RWPE2 (cell line): Measurements from ENCODE around the gene KIAA1958.

Source experiments
- ATAC-seq: fragments of 200-7000 bp; cut with Tn5 transposase; 3 replicates; pipeline ENCODE4 v1.9.1; 2021; ENCODE audit warnings: low read depth
- DNase-seq: peaks from one replicate; pipeline ENCODE4 v3.0.0-alpha.2; 2020; ENCODE audit warnings: low spot score
- H3K27ac ChIP-seq: fragments of 450-650 bp; 2 replicates; pipeline ENCODE4 v1.5.1; 2017; ENCODE audit warnings: mild to moderate bottlenecking; ENCODE audit not compliant: poor library complexity, severe bottlenecking
- H3K27me3 ChIP-seq: fragments of 250-450 bp; sonication (Bioruptor Pico); 2 replicates; pipeline ENCODE4 v1.5.1; 2021; ENCODE audit warnings: mild to moderate bottlenecking, moderate library complexity; ENCODE audit not compliant: insufficient read depth, poor library complexity, severe bottlenecking
- H3K36me3 ChIP-seq: fragments of 250-450 bp; sonication (Bioruptor Pico); 2 replicates; pipeline ENCODE4 v1.5.1; 2020; ENCODE audit warnings: low read depth, mild to moderate bottlenecking, moderate library complexity
- H3K4me1 ChIP-seq: fragments of 250-450 bp; sonication (Bioruptor Pico); 2 replicates; pipeline ENCODE4 v1.5.1; 2021; ENCODE audit warnings: mild to moderate bottlenecking, moderate library complexity; ENCODE audit not compliant: insufficient read depth, poor library complexity, severe bottlenecking
- H3K4me3 ChIP-seq: fragments of 250-450 bp; sonication (Bioruptor Pico); 2 replicates; pipeline ENCODE4 v1.5.1; 2021; ENCODE audit warnings: mild to moderate bottlenecking, moderate library complexity; ENCODE audit not compliant: severe bottlenecking
- H3K9me3 ChIP-seq: fragments of 250-450 bp; sonication (Bioruptor Pico); 2 replicates; pipeline ENCODE4 v1.5.1; 2021; ENCODE audit warnings: mild to moderate bottlenecking, moderate library complexity; ENCODE audit not compliant: severe bottlenecking
- TF ChIP-seq, protein P1 (sequence below): fragments of 450-650 bp; IDR thresholded peaks from one replicate; pipeline ENCODE4 v1.5.1; 2017; ENCODE audit warnings: mild to moderate bottlenecking, moderate library complexity; ENCODE audit not compliant: poor library complexity, severe bottlenecking

The KIAA1958 gene

DNA sequence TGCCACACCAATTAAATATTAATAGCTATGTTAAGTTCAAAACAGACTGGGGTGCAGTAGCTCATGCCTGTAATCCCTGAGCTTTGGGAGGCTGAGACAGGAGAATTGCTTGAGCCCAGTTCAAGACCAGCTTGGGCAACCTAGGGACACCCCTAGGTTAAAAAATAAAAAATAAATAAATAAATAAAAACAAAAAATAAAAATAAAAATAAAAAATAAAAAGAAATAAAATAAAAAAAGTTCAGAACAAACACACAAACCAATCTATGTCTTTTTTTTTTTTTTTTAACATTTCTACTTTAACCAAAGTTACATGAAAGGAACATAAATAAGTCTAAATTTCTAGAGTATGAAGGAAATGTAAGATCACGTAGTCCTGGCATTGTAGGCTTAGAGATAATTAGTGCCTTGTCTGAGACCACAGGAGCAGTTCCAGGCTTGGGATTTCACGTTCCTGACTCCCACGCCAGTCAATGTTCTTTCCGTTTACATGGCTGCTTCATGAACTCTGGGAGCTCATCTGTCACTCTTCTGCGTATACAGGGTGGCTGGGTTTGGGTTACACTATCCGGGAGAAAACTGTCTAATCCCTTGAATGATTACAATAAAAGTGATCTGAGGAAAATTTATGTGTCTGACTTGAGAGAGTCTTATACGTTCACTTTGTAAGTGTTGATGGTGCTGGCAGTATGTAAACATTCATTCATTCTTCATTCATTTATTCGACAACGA is 85.2 kb downstream of the KIAA1958 start:
- no peak for DNase-seq
- H3K4me1 ChIP-seq: no peaks in the 10 kb centered on the region
- H3K36me3 ChIP-seq: no peaks in the 10 kb centered on the region
- H3K4me3 ChIP-seq: no peak overlapping the region
- no peaks in the 10 kb centered on the region for H3K27me3 ChIP-seq
- H3K27ac ChIP-seq: no peak overlapping the region
- no peak for ATAC-seq
- TF ChIP-seq, protein P1, sequence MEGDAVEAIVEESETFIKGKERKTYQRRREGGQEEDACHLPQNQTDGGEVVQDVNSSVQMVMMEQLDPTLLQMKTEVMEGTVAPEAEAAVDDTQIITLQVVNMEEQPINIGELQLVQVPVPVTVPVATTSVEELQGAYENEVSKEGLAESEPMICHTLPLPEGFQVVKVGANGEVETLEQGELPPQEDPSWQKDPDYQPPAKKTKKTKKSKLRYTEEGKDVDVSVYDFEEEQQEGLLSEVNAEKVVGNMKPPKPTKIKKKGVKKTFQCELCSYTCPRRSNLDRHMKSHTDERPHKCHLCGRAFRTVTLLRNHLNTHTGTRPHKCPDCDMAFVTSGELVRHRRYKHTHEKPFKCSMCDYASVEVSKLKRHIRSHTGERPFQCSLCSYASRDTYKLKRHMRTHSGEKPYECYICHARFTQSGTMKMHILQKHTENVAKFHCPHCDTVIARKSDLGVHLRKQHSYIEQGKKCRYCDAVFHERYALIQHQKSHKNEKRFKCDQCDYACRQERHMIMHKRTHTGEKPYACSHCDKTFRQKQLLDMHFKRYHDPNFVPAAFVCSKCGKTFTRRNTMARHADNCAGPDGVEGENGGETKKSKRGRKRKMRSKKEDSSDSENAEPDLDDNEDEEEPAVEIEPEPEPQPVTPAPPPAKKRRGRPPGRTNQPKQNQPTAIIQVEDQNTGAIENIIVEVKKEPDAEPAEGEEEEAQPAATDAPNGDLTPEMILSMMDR: no peak
- no peaks in the 10 kb centered on the region for H3K9me3 ChIP-seq

DNA sequence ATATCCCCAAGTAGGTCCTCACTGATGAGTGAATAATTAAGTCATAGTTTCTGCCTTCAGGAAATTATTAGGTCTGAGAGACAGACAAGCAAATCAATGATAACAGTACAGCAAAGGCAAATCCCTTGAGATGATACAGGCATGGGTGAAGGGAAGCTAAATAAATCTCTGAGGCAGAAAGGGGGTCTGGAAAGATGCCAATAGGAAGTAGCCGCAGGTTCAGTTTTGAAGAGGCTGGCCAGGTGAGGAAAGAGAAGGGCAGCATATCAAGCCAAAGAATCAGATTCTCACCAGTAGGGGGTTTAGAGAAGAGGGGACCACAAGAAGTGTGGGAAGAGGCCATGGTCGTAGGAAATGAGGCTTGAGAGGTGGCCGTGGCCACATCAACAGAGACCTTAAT is 85.8 kb downstream of the KIAA1958 start:
- DNase-seq (no peak), ATAC-seq (no peak)
- Histone ChIP-seq H3K4me3 (no peak overlapping the region), H3K27me3 (no peaks in the 10 kb centered on the region), H3K9me3 (no peaks in the 10 kb centered on the region), H3K4me1 (no peaks in the 10 kb centered on the region), H3K27ac (no peak overlapping the region), H3K36me3 (no peaks in the 10 kb centered on the region)
- TF ChIP-seq, protein P1: no peak

DNA sequence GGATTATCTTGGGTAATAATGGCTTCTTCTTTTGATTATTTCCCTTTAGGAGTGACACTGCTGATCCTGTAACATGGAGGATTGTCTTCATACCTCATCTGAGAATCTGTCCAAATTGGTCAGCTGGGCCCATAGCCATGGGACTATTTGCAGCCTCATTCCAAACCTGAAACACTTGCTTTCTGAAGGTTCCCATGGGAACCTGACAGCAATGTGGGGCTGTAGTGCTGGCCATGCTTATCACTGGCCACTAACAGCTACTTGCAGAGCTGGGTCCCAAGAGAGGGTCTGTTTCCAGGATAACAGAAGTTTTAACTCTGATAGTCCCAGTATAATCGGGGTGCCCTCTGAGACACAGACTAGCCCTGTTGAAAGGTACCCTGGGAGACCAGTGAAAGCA is 87.4 kb downstream of the KIAA1958 start:
- ATAC-seq (no peak), DNase-seq (no peak)
- Histone ChIP-seq H3K27ac (no peak overlapping the region), H3K9me3 (no peaks in the 10 kb centered on the region), H3K4me1 (no peaks in the 10 kb centered on the region), H3K36me3 (no peaks in the 10 kb centered on the region), H3K4me3 (no peak overlapping the region), H3K27me3 (no peaks in the 10 kb centered on the region)
- TF ChIP-seq, protein P1: no peak

DNA sequence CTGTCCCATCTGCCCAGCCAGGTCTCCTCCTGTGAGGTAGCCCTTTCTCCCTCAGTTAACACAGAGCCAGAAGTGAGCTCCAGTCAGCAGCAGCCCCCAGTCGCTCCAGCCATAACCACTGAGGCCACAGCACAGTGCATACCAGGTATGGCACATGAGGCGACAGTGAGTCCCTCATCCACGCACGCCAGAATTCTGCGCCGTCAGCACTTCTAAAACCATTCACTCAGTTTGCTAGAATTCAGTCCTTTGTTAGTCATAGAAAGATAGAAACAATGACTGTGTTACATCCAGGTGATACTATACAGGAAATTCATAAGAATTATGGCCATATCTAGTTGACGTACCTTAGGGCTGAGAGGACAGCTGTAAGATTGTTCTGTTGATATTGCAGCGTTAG is 88.5 kb downstream of the KIAA1958 start:
- H3K36me3 ChIP-seq: no peaks in the 10 kb centered on the region
- H3K4me1 ChIP-seq: no peaks in the 10 kb centered on the region
- H3K27ac ChIP-seq: no peak overlapping the region
- no peak overlapping the region for H3K4me3 ChIP-seq
- H3K27me3 ChIP-seq: no peaks in the 10 kb centered on the region
- no peak for DNase-seq
- no peaks in the 10 kb centered on the region for H3K9me3 ChIP-seq
- ATAC-seq: no peak
- TF ChIP-seq, protein P1: no peak

DNA sequence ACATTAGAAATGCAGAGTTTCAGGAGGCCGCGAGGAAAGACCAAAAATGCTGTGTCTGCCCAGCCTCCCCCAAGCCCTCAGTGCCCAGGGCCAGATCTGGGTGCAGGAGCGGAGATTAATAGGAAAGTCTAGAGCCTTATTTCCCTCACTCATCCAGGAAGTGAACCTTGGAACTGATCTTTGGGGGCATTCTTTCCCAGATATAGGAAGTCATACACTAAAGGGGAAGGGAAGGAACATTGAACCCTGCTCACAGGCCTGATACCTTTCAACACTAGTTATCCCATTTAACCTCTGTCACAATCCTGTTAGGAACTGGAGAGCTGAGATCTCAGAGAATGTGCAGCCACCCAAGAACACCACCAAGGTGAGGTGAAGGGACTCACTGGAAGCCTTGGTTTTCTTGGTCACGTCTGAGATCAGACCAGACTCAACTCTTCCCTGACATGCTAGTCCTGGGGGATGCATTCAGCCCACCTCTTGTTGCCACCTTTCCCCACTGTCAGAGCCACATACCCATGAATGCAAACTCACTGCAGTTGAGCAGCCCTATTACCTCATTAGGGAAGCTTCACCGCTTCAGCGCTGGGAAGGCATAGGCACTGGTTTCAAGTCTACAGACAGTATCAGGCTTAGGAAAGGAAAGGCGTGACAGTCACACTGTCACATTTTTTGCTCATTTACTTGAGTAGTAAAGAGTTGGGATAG is 95.0 kb downstream of the KIAA1958 start:
- Histone ChIP-seq H3K4me1 (no peaks in the 10 kb centered on the region), H3K4me3 (no peak overlapping the region), H3K36me3 (no peaks in the 10 kb centered on the region), H3K27me3 (no peaks in the 10 kb centered on the region), H3K27ac (no peak overlapping the region), H3K9me3 (no peaks in the 10 kb centered on the region)
- TF ChIP-seq, protein P1: no peak
- no peak for DNase-seq
- ATAC-seq: no peak
